Memory B cell (primary cell): ENCODE measurements around the gene IFITM10.

Experiments used
- ATAC-seq: fragments of 150-1000 bp; cut with Tn5 transposase; 2 replicates; pipeline ENCODE4 v1.10.0; 2021; ENCODE audit warnings: low read depth, mild to moderate bottlenecking, moderate library complexity
- DNase-seq, 2 donors: peaks; one replicate each; pipeline ENCODE4 v3.0.0; 2022; ENCODE audit warnings: low spot score in 2 of 2
- H3K27ac Mint-ChIP-seq: one replicate; pipeline ENCODE4 v1.8.0; 2022; ENCODE audit warnings: mild to moderate bottlenecking, moderate library complexity, mixed read lengths
- H3K27me3 Mint-ChIP-seq: one replicate; pipeline ENCODE4 v1.8.0; 2022; ENCODE audit warnings: mixed read lengths
- H3K36me3 Mint-ChIP-seq: one replicate; pipeline ENCODE4 v1.8.0; 2022; ENCODE audit warnings: mild to moderate bottlenecking, mixed read lengths
- H3K4me1 Mint-ChIP-seq: one replicate; pipeline ENCODE4 v1.8.0; 2022; ENCODE audit warnings: mixed read lengths
- H3K4me3 Mint-ChIP-seq: one replicate; pipeline ENCODE4 v1.8.0; 2022; ENCODE audit warnings: mild to moderate bottlenecking, moderate library complexity, mixed read lengths
- H3K9me3 Mint-ChIP-seq: one replicate; pipeline ENCODE4 v1.8.0; 2022; ENCODE audit warnings: mixed read lengths

IFITM10 gene

DNA sequence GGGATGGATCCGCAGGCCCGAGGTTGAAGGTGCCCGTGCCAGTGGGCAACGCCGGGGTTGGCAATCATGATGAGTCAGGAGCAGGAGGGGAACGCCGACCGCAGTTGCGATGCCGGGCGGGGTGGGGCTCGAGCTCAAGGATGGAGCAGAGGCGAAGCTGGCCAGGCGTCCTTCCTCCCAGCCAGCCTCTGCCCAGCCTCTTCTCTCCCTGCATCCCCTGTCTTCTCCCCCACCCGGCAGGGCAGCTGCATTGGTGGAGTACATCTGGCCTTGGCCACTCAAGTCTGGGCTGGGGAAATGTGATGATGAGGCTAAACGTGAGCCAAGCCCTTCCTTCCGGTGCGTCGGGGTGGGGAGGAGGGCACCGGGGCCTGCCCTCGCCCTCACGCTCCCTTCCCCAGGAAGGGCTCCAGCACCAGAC is 3.9 kb downstream of the IFITM10 start:
- H3K4me3 Mint-ChIP-seq: no peak overlapping the region
- H3K27ac Mint-ChIP-seq: no peak overlapping the region
- no peak for DNase-seq
- H3K9me3 Mint-ChIP-seq: peaks cover 2% of the 10 kb centered on the region
- peaks cover 16% of the 10 kb centered on the region for H3K4me1 Mint-ChIP-seq
- no peaks in the 10 kb centered on the region for H3K36me3 Mint-ChIP-seq
- peaks cover 13% of the 10 kb centered on the region for H3K27me3 Mint-ChIP-seq
- ATAC-seq: no peak

DNA sequence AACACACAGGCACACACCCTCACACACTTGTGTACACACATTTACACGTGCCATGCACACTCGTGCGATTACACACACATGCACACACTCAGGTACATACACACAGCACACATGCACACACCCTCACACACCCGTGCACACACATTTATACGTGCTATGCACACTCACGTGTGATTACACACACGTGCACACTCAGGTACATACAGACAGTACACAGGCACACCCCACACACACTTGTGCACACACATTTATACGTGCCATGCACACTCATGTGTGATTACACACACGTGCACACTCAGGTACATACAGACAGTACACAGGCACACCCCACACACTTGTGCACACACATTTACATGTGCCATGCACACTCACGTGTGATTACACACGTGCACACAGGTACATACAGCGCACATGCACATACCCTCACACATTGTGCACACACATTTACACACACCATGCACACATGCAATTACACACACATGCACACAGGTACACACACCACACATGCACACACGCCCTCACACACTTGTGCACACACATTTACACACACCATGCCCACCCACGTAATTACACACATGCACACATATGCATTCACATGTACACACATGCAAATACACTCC is 4.6 kb downstream of the IFITM10 start:
- H3K4me3 Mint-ChIP-seq: no peak overlapping the region
- no peaks in the 10 kb centered on the region for H3K36me3 Mint-ChIP-seq
- no peak overlapping the region for H3K27ac Mint-ChIP-seq
- peaks cover 13% of the 10 kb centered on the region for H3K27me3 Mint-ChIP-seq
- H3K4me1 Mint-ChIP-seq: peaks cover 16% of the 10 kb centered on the region
- DNase-seq: no peak
- no peak for ATAC-seq
- H3K9me3 Mint-ChIP-seq: peaks cover 2% of the 10 kb centered on the region

DNA sequence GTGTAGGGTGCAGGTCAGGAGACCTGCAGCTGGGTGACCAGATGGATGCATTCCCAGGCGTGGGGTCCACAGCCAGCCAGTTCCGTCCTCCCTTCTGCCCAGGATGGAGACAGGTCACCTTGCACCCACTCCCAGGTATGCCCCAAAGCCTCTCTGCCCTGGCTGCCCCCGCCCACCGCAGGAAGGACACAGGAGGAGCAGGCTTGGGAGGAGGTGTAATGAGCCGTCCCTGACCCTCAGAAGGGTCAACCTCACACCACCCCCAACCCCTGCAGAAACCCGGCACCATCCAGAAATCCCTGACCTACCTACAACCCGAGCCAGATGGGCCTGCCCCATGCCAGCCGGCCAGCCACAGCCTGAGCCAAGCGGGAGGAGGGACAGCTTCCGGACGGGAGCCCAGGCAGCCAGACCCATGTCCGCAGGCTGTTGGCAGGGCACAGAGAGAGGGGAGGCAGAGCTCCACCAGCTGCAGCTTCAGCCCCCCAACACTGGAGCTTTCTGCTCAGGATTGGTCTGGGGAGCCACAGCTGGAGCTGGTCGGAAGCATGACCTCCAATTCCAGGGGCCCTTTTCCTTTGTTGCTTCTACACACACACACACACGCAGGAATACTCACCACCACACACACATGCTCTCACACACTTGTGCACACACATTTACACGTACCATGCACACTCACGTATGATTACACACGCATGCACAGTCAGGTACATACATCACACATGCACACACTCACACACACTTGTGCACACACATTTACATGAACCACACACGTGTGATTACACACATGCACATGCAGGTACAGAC is 5.3 kb downstream of the IFITM10 start:
- no peak for DNase-seq
- H3K4me1 Mint-ChIP-seq: peaks cover 11% of the 10 kb centered on the region
- H3K36me3 Mint-ChIP-seq: no peaks in the 10 kb centered on the region
- H3K27me3 Mint-ChIP-seq: peaks cover 8% of the 10 kb centered on the region
- ATAC-seq: no peak
- peaks cover 2% of the 10 kb centered on the region for H3K9me3 Mint-ChIP-seq
- H3K4me3 Mint-ChIP-seq: no peak overlapping the region
- H3K27ac Mint-ChIP-seq: no peak overlapping the region

DNA sequence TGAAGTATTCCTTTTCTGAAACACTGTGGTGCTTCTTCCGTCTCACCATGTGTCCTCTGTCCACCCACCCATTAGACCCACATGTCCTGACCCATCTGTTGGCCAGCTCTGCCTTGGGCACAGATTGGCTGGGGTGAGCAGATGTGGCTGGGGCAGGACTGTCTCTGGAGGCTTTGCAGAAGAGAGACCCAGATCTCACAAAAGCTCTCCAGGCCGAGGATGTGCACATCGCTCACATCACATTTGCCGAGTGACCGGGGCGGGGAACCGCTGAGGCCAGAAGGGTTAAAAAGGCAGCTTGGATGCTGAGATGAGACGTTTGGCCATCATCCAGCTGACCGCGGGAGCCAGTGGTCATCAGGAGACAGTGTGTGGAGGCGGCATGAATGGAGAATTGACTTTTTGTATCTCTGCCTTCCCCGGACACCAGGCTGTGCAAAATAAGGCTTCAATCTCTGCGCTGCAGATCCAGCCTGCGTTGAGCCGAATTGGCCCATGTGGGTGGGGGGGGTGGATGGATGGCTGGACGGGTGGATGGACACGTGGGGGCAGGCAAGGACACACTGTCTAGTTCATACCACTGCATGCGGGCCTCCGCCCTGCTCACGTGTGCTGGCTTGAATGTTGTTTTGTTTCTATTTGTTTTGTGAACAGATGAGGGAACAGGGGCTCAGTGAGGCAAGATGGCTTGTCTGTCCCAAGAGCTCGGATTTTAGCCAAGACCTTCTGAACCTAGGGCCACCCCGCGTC is 6.1 kb downstream of the IFITM10 start:
- Mint-ChIP-seq H3K4me1 (peaks cover 3% of the 10 kb centered on the region), H3K4me3 (no peak overlapping the region), H3K36me3 (no peaks in the 10 kb centered on the region), H3K27me3 (no peaks in the 10 kb centered on the region), H3K9me3 (peaks cover 2% of the 10 kb centered on the region), H3K27ac (no peak overlapping the region)
- no peak for ATAC-seq
- no peak for DNase-seq

DNA sequence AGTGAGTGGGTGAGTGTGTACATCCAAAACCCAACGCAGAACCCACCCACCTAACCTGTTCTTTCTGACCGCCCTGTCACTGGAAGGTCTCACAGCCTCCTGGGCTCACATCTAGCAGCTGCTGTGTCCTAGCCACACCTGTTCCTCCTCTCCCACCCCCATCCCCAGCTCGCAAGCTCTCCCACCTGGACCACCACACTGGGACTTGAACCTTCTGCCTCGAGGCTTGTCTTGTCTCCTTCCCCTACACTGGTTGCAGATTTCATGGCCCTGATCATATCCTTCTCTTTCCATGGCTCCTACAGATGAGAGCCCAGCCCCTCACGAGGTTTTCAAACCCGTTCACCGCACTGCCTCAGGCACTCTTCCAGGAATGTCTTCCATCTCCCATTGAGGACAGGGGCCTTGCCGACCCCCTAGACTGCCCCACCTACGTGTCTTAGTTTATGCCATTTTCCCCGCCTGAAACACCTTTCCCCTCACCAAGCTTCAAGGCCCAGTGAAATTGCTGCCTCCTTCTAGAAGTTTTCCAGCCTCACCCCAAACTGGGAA is 6.7 kb downstream of the IFITM10 start:
- DNase-seq: no peak
- ATAC-seq: no peak
- Mint-ChIP-seq H3K4me1 (peaks cover 6% of the 10 kb centered on the region), H3K4me3 (no peak overlapping the region), H3K9me3 (peaks cover 2% of the 10 kb centered on the region), H3K27me3 (peaks cover 2% of the 10 kb centered on the region), H3K27ac (no peak overlapping the region), H3K36me3 (no peaks in the 10 kb centered on the region)

DNA sequence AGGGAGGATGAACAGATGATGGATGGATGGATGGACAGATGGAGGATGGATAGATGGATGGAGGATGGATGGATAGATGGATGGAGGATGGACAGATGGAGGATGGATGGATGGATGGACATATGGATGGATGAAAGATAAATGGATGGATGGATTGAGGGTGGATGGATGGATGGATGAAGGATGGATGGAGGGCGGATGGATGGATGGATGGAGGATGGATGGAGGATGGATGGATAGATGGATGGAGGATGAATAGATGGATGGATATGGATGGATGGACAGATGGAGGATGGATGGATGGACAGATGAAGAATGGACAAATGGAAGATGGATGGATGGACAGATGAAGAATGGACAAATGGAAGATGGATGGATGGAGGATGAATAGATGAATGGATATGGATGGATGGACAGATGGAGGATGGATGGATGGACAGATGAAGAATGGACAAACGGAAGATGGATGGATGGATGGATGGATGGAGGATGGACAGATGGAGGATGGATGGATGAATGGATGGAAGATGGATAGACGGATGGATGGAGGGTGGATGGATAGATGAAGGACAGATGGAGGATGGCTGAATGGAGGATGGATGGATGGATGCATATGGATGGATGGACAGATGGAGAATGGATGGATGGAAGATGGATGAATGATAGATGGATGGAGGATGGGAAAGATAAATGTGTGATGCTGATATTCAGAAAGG is 7.4 kb downstream of the IFITM10 start:
- Mint-ChIP-seq H3K36me3 (no peaks in the 10 kb centered on the region), H3K9me3 (peaks cover 5% of the 10 kb centered on the region), H3K27me3 (peaks cover 3% of the 10 kb centered on the region), H3K4me3 (no peak overlapping the region), H3K4me1 (peaks cover 9% of the 10 kb centered on the region), H3K27ac (no peak overlapping the region)
- DNase-seq: no peak
- ATAC-seq: no peak

DNA sequence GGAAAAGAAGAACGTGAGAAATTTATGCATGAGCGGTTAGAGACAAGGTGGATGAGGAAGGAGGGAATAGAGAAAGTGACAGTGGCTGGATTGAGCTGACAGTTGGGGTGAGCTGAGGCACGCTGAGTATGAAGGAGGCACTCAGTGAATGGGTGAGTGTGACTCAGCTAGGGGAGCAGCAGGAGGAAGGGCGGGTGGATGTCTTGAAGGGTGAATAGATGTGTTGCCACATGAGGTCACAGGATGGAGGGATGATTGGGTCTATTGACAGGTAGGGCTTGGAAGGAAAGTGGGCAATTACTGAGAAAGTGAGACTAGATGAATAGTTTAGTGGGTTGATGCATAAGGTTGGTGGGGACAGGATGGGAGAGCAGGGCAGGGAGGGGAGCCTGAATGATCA is 8.0 kb downstream of the IFITM10 start:
- DNase-seq (no peak), ATAC-seq (no peak)
- Mint-ChIP-seq H3K36me3 (no peaks in the 10 kb centered on the region), H3K4me3 (no peak overlapping the region), H3K27me3 (peaks cover 5% of the 10 kb centered on the region), H3K27ac (no peak overlapping the region), H3K9me3 (peaks cover 8% of the 10 kb centered on the region), H3K4me1 (peaks cover 9% of the 10 kb centered on the region)

DNA sequence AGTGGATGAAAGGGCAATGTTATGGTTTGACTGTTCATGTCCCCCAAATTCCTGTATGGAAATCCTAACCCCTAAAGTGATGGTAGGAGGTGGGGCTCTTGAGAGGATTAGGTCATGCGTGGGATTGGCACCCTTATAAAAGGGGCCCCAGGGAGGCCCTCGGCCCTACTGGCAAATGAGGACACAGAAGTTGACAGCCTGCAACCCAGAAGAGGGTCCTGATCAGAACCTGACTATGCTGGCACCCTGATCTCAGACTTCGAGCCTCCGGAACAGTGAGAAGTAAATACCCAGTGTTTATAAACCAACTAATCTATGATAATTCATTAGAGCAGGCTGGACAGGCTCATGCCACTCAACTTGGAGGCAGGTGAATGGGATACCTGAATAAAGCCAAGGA is 8.7 kb downstream of the IFITM10 start:
- peaks cover 5% of the 10 kb centered on the region for H3K27me3 Mint-ChIP-seq
- H3K9me3 Mint-ChIP-seq: peaks cover 9% of the 10 kb centered on the region
- ATAC-seq (no peak), DNase-seq (no peak)
- peaks cover 1% of the 10 kb centered on the region for H3K36me3 Mint-ChIP-seq
- H3K4me1 Mint-ChIP-seq: peaks cover 9% of the 10 kb centered on the region
- H3K4me3 Mint-ChIP-seq: no peak overlapping the region
- no peak overlapping the region for H3K27ac Mint-ChIP-seq

DNA sequence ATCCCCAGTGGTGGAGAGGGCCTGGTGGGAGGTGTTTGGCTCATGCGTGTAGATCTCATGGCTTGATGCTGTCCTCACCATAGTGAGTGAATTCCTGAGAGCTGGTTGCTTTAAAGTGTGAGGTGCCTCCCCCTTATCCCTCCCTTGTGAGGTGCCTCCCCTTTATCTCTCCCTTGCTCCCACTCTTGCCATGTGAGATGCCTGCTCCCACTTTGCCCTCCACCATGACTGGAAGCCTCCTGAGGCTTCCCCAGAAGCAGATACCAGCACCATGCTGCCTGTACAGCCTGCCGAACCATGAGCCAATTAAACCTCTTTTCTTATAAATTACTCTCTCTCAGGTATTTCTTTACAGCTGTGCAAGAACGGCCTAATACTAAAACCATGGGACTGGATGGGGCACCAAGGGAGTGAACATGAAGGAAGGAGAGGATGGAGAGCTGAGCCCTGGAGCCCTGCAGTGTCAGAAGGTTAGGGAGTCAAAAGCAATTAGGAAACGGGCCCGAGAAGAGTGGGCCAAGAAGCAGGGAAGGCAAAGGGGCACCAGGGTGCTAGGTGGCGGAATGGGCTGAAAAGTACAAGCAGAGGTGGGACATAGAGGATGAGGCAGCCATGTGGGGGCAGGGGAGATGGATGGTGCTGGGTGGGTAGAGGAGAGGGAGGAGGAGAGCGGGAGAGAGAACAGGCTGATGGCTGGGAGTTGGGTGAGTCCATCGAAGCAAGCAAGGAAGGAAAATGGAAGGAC is 9.4 kb downstream of the IFITM10 start:
- H3K36me3 Mint-ChIP-seq: peaks cover 9% of the 10 kb centered on the region
- ATAC-seq: no peak
- no peak for DNase-seq
- H3K27me3 Mint-ChIP-seq: peaks cover 10% of the 10 kb centered on the region
- no peak overlapping the region for H3K4me3 Mint-ChIP-seq
- peaks cover 14% of the 10 kb centered on the region for H3K9me3 Mint-ChIP-seq
- peaks cover 6% of the 10 kb centered on the region for H3K4me1 Mint-ChIP-seq
- H3K27ac Mint-ChIP-seq: no peak overlapping the region

DNA sequence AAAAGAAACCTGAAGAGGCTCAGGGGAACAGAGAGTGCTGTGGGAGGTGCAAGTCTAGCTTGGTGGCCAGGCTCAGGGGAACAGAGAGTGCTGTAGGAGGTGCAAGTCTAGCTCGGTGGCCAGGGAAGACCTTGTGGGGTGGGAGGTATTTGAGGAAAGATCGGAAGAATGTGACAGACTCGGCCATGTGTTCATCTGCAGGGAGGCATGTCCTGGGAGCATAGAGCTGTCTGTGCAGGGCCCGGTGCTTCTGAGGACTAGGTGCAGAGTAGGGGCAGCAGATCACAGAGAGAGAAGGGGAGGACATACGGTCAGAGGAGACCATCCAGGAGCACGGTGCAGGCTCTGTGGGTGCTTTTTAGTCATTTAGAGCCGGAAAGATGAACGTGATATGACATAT is 10.8 kb downstream of the IFITM10 start:
- DNase-seq (no peak), ATAC-seq (no peak)
- H3K27me3 Mint-ChIP-seq: peaks cover 10% of the 10 kb centered on the region
- peaks cover 9% of the 10 kb centered on the region for H3K36me3 Mint-ChIP-seq
- H3K27ac Mint-ChIP-seq: no peak overlapping the region
- peaks cover 17% of the 10 kb centered on the region for H3K9me3 Mint-ChIP-seq
- no peak overlapping the region for H3K4me3 Mint-ChIP-seq
- H3K4me1 Mint-ChIP-seq: peaks cover 6% of the 10 kb centered on the region

DNA sequence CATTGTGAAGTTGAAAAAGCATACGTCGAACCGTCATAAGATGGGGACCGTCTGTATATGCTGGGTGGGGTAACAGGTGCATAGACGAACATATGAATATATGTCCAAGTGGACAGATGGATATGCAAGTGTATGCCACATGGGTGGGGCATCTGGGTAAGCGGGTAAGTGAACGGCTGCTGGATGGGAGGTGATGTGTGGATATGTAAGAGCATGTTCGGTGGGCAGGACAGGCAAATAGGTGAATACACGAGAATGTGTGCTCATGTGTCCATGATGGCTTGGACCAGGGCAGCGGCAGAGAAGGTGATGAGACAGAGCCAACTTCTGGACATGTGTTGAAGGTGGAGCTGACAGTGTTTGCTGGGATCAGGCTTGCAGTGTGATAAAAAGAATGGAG is 12.0 kb downstream of the IFITM10 start:
- peaks cover 9% of the 10 kb centered on the region for H3K36me3 Mint-ChIP-seq
- ATAC-seq: no peak

DNA sequence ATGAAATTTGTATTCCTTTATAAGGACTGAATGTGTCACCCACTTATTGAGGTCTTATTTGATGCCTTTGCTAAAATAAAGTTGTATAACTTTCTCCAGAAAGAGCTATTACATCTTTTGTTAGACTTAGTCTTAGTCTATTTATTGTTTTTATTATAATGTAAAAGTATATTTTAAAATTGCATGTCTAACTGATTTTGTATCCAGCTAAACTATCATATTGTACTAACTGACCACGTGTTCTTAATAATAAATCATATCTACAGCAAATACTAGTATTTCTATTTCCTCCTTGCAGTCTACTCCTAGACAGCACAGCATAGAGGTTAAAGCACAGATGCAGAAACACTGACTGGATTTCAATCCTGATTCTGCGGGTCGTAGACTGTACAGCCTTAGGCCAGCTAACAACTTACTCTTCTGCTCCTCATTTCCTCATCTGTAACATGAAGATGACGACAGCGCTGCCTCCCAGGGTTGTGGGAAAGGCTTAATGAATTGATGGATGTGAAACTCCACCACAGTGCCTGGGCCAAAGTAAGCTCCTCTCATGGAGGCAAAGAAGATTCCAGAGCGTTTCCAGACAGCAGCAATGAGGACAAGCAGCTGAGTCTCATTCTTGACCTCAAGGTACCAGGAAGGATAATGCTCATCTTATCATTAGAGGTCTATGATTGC is 13.2 kb downstream of the IFITM10 start:
- Mint-ChIP-seq H3K4me3 (no peak overlapping the region), H3K4me1 (peaks cover 14% of the 10 kb centered on the region), H3K9me3 (peaks cover 17% of the 10 kb centered on the region), H3K27me3 (peaks cover 10% of the 10 kb centered on the region), H3K27ac (no peak overlapping the region), H3K36me3 (peaks cover 9% of the 10 kb centered on the region)
- ATAC-seq: no peak
- no peak for DNase-seq

More for the DNA sequence above, 12.0 kb downstream of the IFITM10 start:
- peaks cover 12% of the 10 kb centered on the region for H3K4me1 Mint-ChIP-seq
- peaks cover 17% of the 10 kb centered on the region for H3K9me3 Mint-ChIP-seq
- DNase-seq: no peak
- no peak overlapping the region for H3K4me3 Mint-ChIP-seq
- H3K27me3 Mint-ChIP-seq: peaks cover 10% of the 10 kb centered on the region
- H3K27ac Mint-ChIP-seq: no peak overlapping the region
